HepG2 (cell line): ENCODE results near the gene SMIM36. TPM values are rescaled to one million over a fixed set of nuclear protein-coding genes. Genes with fewer than 3 reads are reported as not detected.

ENCODE experiments used
- AKNA ChIP-seq: sonication (generic); formaldehyde crosslinking; IDR thresholded peaks from 2 replicates; pipeline ENCODE4 v1.4.0; 2020; ENCODE audit warnings: missing genetic modification reagents, borderline replicate concordance
- ARID2 ChIP-seq: sonication (generic); formaldehyde crosslinking; IDR thresholded peaks from 2 replicates; pipeline ENCODE4 v1.8.1; 2022; ENCODE audit warnings: mild to moderate bottlenecking, missing genetic modification reagents, borderline replicate concordance
- ATF6 ChIP-seq: sonication (generic); formaldehyde crosslinking; conservative IDR thresholded peaks from 2 replicates; pipeline ENCODE4 v1.4.0; 2020; ENCODE audit warnings: missing genetic modification reagents
- CBX5 ChIP-seq: sonication (generic); formaldehyde crosslinking; IDR thresholded peaks from 2 replicates; pipeline ENCODE4 v1.4.0; 2020; ENCODE audit warnings: missing genetic modification reagents, borderline replicate concordance
- EP300 ChIP-seq, 3 experiments: sonication (generic) in 1 of 3; formaldehyde crosslinking in 1 of 3; IDR thresholded peaks; 2 replicates each; pipeline versions ENCODE4 v1.5.1 to v1.6.1; 2011 to 2020; ENCODE audit warnings: low read depth in 2 of 3, low read length in 2 of 3, borderline replicate concordance in 1 of 3, improper control_type of control experiment in 1 of 3, mild to moderate bottlenecking in 1 of 3, missing genetic modification reagents in 1 of 3, moderate library complexity in 1 of 3
- GATAD2A ChIP-seq: IDR thresholded peaks from 2 replicates; pipeline ENCODE4 v1.6.1; 2016
- PCBP1 ChIP-seq: fragments of 200-400 bp; formaldehyde crosslinking; IDR thresholded peaks from 2 replicates; pipeline ENCODE4 v1.6.1; 2017; ENCODE audit warnings: mild to moderate bottlenecking, low read depth, low read length, borderline replicate concordance
- XBP1 ChIP-seq: sonication (generic); formaldehyde crosslinking; IDR thresholded peaks from 2 replicates; pipeline ENCODE4 v1.5.0; 2020; ENCODE audit warnings: missing genetic modification reagents
- ZBTB4 ChIP-seq: sonication (generic); formaldehyde crosslinking; IDR thresholded peaks from 2 replicates; pipeline ENCODE4 v1.4.0; 2020; ENCODE audit warnings: missing genetic modification reagents, mild to moderate bottlenecking, borderline replicate concordance
- ZNF687 ChIP-seq: sonication (generic); formaldehyde crosslinking; IDR thresholded peaks from 2 replicates; pipeline ENCODE4 v1.5.1; 2020; ENCODE audit warnings: mild to moderate bottlenecking, missing genetic modification reagents, moderate library complexity
- polyA plus RNA-seq, 8 experiments: library from polyadenylated mRNA; depleted of rRNA in 3 of 8; stranded (reverse) in 7 of 8; unstranded in 1 of 8; fragments of >200 nt; fragmentation: Illumina TruSeq in 4 of 8; extraction: Trizol in 4 of 8; gene quantifications; 2 replicates each; pipeline versions ENCODE4 v1.2.1 to v1.2.3, GENCODE V29; 2011 to 2016; ENCODE audit warnings: low read depth in 4 of 8, missing spikeins in 1 of 8, mixed read lengths in 1 of 8; ENCODE audit not compliant: insufficient read depth in 1 of 8
- total RNA-seq, 5 experiments: library from RNA; depleted of rRNA; stranded (reverse); fragments of >200 nt; fragmentation: Illumina TruSeq; extraction: Trizol; gene quantifications; 2 replicates each; pipeline ENCODE4 v1.2.3, GENCODE V29; 2016; ENCODE audit warnings: low read depth in 1 of 5

The SMIM36 gene
- total and polyA plus RNA-seq, 2 of the 13 experiments (the other 11 are each of a cell fraction or from before 2014, with no cell fraction given), result not detected

GRCh38 chr17:55418369-55419268, 92.6 kb downstream of the SMIM36 start (continued):
- TF ChIP-seq ZNF687, result no peak
- no peak for TF ChIP-seq ZBTB4 (CRISPR knock-in tag)
- no peak for TF ChIP-seq AKNA (CRISPR knock-in tag)
- TF ChIP-seq PCBP1, result no peak
- TF ChIP-seq CBX5, result no peak
- no peak for TF ChIP-seq ATF6 (CRISPR knock-in tag)
- TF ChIP-seq GATAD2A (CRISPR knock-in tag), result peak; percentile 22; the same call in 1 of the 2 replicates
- no peak for TF ChIP-seq EP300 (IDR thresholded peaks at IDR 0.05; ENCODE audit: low read depth in 2 of 2, low read length in 2 of 2)
- no peak for TF ChIP-seq EP300 (CRISPR knock-in tag; IDR thresholded peaks at IDR 0.05; ENCODE audit: borderline replicate concordance)
- no peak for TF ChIP-seq XBP1 (CRISPR knock-in tag)
- no peak for TF ChIP-seq ARID2 (CRISPR knock-in tag)
